NAMALWA (cell line): ENCODE data around the gene NHLH1.
"Not testable (repeated sequence)": the region's sequence is repeated elsewhere in the genome, so short reads cannot be mapped to it uniquely, and the experiment has no call there.

ENCODE experiments used
- DNase-seq: peaks from one replicate; pipeline ENCODE4 v3.0.0-alpha.2; 2015; ENCODE audit warnings: low spot score

The NHLH1 gene

GRCh38 chr1:160384812-160385211, 17.9 kb downstream of the NHLH1 start:
- not testable (repeated sequence) for DNase-seq

- DNase-seq = not testable (repeated sequence)
Observed at GRCh38 chr1:160388406-160388805, 21.5 kb downstream of the NHLH1 start.

GRCh38 chr1:160394673-160395072, 27.8 kb downstream of the NHLH1 start:
- no peak for DNase-seq

GRCh38 chr1:160397651-160398050, 30.8 kb downstream of the NHLH1 start:
- DNase-seq = no peak

- no peak for DNase-seq
Observed at GRCh38 chr1:160398823-160399222, 32.0 kb downstream of the NHLH1 start.

GRCh38 chr1:160399544-160400222, 32.8 kb downstream of the NHLH1 start:
- DNase-seq = no peak

GRCh38 chr1:160400223-160400645, 33.4 kb downstream of the NHLH1 start, which contains the start of gene VANGL2:
Gene VANGL2 (plus strand): TSS chr1:160400564. CDS start chr1:160415838, 15,274 bp downstream.
- DNase-seq = peak; percentile 37

GRCh38 chr1:160400646-160401486, 34.0 kb downstream of the NHLH1 start:
- DNase-seq = no peak

- no peak for DNase-seq
Observed at GRCh38 chr1:160401487-160401805, 34.6 kb downstream of the NHLH1 start.

- no peak for DNase-seq
Observed at GRCh38 chr1:160402001-160402795, 35.3 kb downstream of the NHLH1 start.

GRCh38 chr1:160403244-160403643, 36.4 kb downstream of the NHLH1 start:
- DNase-seq = no peak

- no peak for DNase-seq
Observed at GRCh38 chr1:160404094-160404493, 37.2 kb downstream of the NHLH1 start.

- DNase-seq = no peak
Observed at GRCh38 chr1:160405331-160405877, 38.5 kb downstream of the NHLH1 start.

- no peak for DNase-seq
Observed at GRCh38 chr1:160406131-160406968, 39.5 kb downstream of the NHLH1 start.

GRCh38 chr1:160407839-160408801, 41.2 kb downstream of the NHLH1 start:
- DNase-seq = no peak

GRCh38 chr1:160408864-160409263, 42.0 kb downstream of the NHLH1 start:
- no peak for DNase-seq

GRCh38 chr1:160409486-160409885, 42.6 kb downstream of the NHLH1 start:
- no peak for DNase-seq

- no peak for DNase-seq
Observed at GRCh38 chr1:160410406-160411005, 43.6 kb downstream of the NHLH1 start.

GRCh38 chr1:160411271-160412027, 44.6 kb downstream of the NHLH1 start:
- DNase-seq = no peak
